Measurements from ENCODE around the gene PRPS1. TPM values are rescaled to one million over a fixed set of nuclear protein-coding genes. Genes with fewer than 3 reads are reported as not detected.

PRPS1 gene
- 35.6 and 36.3 TPM in 2 replicates for total RNA-seq
- long read RNA-seq, transcript PRPS1-204 (7 exons, 2,152 nt) = major isoform, 5 of 5 reads
- long read RNA-seq, partial matches to known transcripts = 0 of 5 reads
- long read RNA-seq, other reads (novel, unspliced or antisense) = 0 of 5 reads

DNA sequence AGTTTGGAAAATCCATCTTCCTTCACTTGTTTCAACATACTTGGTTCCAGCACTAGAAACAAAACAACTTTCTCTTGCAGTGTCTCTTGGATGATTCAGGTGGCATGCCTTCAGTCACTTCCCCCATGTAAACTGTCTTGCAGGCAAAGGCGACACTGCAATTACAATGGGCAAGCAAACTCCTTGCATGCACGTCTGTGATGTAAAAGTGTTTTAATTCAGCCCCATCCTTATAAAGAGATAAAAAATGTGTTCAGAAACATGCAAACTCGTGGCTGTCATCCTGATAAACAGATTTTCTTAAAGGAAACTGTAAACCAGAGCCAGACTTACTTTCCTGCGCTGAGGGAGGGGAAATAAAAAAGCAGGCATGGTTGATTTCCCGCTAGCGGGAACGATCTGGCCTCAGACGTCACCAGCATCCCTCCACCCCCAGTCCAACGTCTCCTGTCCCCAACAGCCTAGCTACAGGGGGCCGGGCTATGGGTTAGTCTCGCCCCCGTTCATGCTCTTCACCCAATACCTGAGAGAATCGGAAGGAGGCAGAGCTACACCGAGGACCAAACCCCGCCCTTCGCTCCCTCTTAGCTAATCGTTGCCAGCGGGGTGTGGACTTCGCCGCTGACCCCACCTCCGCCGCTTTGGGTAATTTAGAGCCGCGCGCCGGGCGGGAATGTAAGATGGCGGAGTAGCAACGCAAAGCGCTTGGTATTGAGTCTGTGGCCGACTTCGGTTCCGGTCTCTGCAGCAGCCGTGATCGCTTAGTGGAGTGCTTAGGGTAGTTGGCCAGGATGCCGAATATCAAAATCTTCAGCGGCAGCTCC lies at the start of gene PRPS1:
TSS of gene PRPS1 (plus strand) at position 673 of the 824 bp plus-strand sequence. CDS start at position 792, 119 bp downstream.
- Mint-ChIP-seq H3K4me1 (ENCODE audit: low read depth) (peaks cover 12% of the 10 kb centered on the region), H3K36me3 (ENCODE audit: insufficient read depth) (no peaks in the 10 kb centered on the region), H3K9me3 (ENCODE audit: low read depth) (peaks cover 19% of the 10 kb centered on the region), H3K27ac (peak within 1 kb of the TSS; percentile 94), H3K4me3 (ENCODE audit: low read depth) (peak within 1 kb of the TSS; percentile 87), H3K27me3 (no peaks in the 10 kb centered on the region)
- peak; percentile 66 for DNase-seq (ENCODE audit: low spot score, unreplicated experiment)
- TF ChIP-seq, protein P1, sequence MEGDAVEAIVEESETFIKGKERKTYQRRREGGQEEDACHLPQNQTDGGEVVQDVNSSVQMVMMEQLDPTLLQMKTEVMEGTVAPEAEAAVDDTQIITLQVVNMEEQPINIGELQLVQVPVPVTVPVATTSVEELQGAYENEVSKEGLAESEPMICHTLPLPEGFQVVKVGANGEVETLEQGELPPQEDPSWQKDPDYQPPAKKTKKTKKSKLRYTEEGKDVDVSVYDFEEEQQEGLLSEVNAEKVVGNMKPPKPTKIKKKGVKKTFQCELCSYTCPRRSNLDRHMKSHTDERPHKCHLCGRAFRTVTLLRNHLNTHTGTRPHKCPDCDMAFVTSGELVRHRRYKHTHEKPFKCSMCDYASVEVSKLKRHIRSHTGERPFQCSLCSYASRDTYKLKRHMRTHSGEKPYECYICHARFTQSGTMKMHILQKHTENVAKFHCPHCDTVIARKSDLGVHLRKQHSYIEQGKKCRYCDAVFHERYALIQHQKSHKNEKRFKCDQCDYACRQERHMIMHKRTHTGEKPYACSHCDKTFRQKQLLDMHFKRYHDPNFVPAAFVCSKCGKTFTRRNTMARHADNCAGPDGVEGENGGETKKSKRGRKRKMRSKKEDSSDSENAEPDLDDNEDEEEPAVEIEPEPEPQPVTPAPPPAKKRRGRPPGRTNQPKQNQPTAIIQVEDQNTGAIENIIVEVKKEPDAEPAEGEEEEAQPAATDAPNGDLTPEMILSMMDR (IDR thresholded peaks at IDR 0.05; ENCODE audit: unreplicated experiment) = no peak

DNA sequence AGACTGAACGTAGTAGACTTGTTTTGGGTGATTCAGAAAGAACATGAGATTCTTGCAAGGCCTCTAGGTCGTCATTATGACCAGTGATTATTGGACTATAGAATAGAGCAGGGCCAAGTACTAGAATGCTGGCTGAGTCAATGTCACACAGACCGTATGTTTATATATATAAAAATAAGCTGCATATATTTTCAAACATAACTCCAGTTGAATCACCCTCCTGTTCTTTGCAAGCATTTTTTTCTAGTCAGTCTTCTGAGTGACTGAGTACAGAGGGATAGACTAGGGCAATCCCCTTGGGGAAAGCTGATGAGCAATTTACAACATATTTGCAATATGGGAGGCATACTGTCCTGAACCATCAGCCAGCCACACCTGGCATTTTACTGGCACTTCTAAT lies 48.4 kb upstream of the PRPS1 start:
- TF ChIP-seq, protein P1 (IDR thresholded peaks at IDR 0.05; ENCODE audit: unreplicated experiment) = no peak
- Mint-ChIP-seq H3K36me3 (ENCODE audit: insufficient read depth) (no peaks in the 10 kb centered on the region), H3K4me1 (ENCODE audit: low read depth) (no peaks in the 10 kb centered on the region), H3K4me3 (ENCODE audit: low read depth) (no peak overlapping the region), H3K9me3 (ENCODE audit: low read depth) (peaks cover 25% of the 10 kb centered on the region), H3K27me3 (no peaks in the 10 kb centered on the region), H3K27ac (no peak overlapping the region)
- DNase-seq (ENCODE audit: low spot score, unreplicated experiment) = no peak

DNA sequence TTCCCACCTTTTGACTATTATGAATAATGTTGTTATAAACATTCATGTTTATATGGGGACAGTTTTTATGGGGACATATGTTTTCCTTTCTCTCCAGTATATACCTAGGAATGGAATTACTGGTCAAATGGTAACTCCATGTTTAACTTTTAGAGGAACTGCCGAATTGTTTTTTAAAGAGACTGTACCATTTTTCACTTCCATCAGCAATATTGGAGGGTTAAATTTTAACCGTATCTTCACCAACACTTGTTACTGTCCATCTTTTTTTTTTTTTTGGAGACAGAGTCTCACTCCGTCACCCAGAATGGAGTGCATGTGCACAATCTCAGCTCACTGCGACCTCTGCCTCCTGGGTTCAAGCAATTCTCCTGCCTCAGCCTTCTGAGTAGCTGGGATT lies 46.4 kb upstream of the PRPS1 start:
- H3K9me3 Mint-ChIP-seq (ENCODE audit: low read depth) = peaks cover 34% of the 10 kb centered on the region
- no peaks in the 10 kb centered on the region for H3K36me3 Mint-ChIP-seq (ENCODE audit: insufficient read depth)
- no peaks in the 10 kb centered on the region for H3K27me3 Mint-ChIP-seq
- no peak for DNase-seq (ENCODE audit: low spot score, unreplicated experiment)
- TF ChIP-seq, protein P1 (IDR thresholded peaks at IDR 0.05; ENCODE audit: unreplicated experiment) = no peak
- no peak overlapping the region for H3K27ac Mint-ChIP-seq
- H3K4me3 Mint-ChIP-seq (ENCODE audit: low read depth) = no peak overlapping the region
- no peaks in the 10 kb centered on the region for H3K4me1 Mint-ChIP-seq (ENCODE audit: low read depth)

DNA sequence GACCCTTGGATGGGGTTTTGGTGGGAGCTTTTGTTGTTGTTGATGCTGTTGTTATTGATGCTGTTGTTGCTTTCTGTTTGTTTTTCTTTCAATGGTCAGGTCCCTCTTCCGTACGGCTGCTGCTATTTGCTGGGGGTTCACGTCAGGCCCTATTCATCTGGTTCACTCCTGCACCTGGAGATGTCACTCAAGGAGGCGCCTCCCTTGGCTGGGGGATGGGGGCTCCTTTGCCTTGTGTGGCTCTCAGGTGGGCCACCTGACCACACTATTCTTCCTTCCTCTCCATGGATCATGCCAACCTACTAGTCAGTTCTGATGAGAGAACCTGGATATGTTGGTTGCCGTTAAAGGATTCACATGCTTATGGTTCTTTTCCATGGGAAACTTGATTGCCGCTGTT lies 39.1 kb upstream of the PRPS1 start:
- H3K9me3 Mint-ChIP-seq (ENCODE audit: low read depth) = peaks cover 42% of the 10 kb centered on the region
- no peak overlapping the region for H3K4me3 Mint-ChIP-seq (ENCODE audit: low read depth)

DNA sequence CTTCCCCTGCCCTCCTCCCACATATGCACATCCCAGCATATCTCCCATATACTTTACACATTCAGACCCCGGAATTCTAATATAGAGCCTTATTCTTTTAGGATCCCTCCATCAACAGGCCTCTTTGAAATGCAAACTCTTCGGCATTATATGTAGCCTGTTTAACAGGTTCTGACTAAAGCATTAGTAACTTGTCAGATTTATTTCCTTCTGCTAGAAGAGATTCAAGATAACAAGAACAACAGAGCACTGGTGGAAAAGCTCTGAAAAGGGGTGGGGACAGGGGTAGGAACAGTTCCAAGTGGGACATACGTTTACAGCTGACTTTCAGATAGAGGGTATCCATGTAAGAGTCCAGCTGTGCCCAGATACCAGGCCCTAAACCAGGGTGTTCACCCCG lies 31.7 kb upstream of the PRPS1 start:
- no peaks in the 10 kb centered on the region for H3K27me3 Mint-ChIP-seq
- peaks cover 8% of the 10 kb centered on the region for H3K4me1 Mint-ChIP-seq (ENCODE audit: low read depth)
- TF ChIP-seq, protein P1 (IDR thresholded peaks at IDR 0.05; ENCODE audit: unreplicated experiment) = no peak
- H3K4me3 Mint-ChIP-seq (ENCODE audit: low read depth) = no peak overlapping the region
- H3K9me3 Mint-ChIP-seq (ENCODE audit: low read depth) = peaks cover 18% of the 10 kb centered on the region
- DNase-seq (ENCODE audit: low spot score, unreplicated experiment) = no peak
- peaks cover 2% of the 10 kb centered on the region for H3K36me3 Mint-ChIP-seq (ENCODE audit: insufficient read depth)
- H3K27ac Mint-ChIP-seq = no peak overlapping the region

More for the DNA sequence above, 39.1 kb upstream of the PRPS1 start:
- Mint-ChIP-seq H3K36me3 (ENCODE audit: insufficient read depth) (peaks cover 2% of the 10 kb centered on the region), H3K27ac (no peak overlapping the region), H3K4me1 (ENCODE audit: low read depth) (no peaks in the 10 kb centered on the region), H3K27me3 (no peaks in the 10 kb centered on the region)
- TF ChIP-seq, protein P1 (IDR thresholded peaks at IDR 0.05; ENCODE audit: unreplicated experiment) = no peak
- no peak for DNase-seq (ENCODE audit: low spot score, unreplicated experiment)
